ENCODE results near the gene TMEM220.

The TMEM220 gene

GRCh38 chr17:10664571-10664970, 65.3 kb downstream of the TMEM220 start:
- DNase-seq (ENCODE audit: low spot score): no peak

Measured in AG20443 (cell line).